Stimulated activated CD4-positive, alpha-beta T cell treated with anti-CD3 and anti-CD28 coated beads, Interleukin-1b, Interleukin-23, amount 100 ng/mL, for 24 hours (primary cell): ENCODE results near the gene SGPL1.
"Not testable (repeated sequence)": the region's sequence is repeated elsewhere in the genome, so short reads cannot be mapped to it uniquely, and the experiment has no call there.

ENCODE experiments used
- DNase-seq, 4 experiments: peaks; one replicate each; pipeline ENCODE4 v3.0.0-alpha.2; 2020; ENCODE audit warnings: low read depth in 4 of 4, low spot score in 1 of 4

Gene SGPL1

DNA sequence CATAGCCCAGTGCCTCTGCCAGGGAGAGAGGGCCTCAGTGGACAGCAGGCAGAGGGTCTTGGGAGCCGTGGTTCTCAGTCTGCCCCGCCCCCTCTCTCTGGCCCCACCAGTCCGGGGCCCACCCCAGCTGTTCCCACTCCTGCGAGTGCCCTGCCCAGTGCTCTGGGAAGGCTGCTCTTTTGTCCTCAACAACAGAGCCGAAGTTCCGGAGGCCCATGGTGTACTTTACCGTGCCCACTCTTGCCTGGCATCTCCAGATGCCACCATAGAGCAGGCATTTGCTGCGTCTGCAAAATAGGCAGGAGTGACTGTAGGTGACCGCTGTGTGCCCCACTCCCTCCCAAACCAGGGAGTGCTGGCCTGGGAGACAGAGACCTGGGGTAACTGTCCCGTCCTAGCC, 101.9 kb downstream of the SGPL1 start:
- DNase-seq: no peak

DNA sequence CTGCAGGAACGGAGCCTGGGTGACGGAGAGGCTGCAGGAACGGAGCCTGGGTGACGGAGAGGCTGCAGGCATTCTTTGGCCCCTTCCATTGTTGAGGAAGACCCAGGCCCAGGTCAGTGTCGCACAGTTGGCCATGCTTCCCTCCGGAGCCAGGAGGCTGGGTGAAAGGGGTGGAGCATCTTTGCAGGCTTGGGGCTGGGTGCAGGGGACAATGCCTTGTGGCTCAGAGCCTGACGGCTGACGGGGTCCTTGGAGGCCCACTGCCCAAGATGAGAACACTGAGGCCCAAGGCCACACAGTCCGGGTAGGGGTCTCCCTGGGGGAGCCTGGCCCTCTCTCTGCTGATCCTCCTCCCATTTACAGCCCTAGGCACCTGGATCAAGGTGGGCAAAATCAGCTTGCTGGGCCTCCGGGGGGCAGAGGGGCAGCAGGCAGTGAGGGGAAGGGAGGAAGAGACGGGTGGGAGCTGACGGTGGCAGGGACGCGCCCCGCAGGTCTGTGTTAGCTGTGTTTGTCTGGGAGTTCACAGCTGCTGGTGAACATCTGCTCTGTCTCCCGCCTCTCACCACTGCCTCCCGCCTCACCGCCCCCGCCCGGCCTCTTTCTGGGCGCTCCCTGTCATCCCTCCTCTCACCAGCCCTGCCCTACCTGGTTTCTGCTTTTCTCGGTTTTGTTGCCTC, 103.2 kb downstream of the SGPL1 start:
- no peak for DNase-seq

DNA sequence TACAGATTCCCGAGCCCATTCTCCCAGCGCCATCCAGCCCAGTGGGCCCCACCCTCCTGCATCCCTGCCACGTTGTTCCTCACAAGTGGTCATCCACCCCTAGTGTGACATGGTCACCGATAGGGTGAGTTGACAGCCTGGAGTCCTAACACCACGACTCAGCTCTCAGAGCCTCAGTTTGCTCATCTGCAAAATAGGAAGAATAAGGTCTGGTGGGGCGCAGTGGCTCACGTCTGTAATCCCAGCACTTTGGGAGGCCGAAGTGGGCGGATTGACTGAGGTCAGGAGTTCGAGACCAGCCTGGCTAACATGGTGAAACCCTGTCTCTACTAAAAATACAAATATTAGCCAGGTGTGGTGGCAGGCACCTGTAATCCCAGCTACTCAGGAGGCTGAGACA, 104.2 kb downstream of the SGPL1 start:
- DNase-seq: not testable (repeated sequence)

- DNase-seq: no peak
These were observed 104.8 kb downstream of the SGPL1 start for GRCh38 chr10:70920519-70920918.

GRCh38 chr10:70921285-70921684, 105.5 kb downstream of the SGPL1 start:
- no peak for DNase-seq

DNA sequence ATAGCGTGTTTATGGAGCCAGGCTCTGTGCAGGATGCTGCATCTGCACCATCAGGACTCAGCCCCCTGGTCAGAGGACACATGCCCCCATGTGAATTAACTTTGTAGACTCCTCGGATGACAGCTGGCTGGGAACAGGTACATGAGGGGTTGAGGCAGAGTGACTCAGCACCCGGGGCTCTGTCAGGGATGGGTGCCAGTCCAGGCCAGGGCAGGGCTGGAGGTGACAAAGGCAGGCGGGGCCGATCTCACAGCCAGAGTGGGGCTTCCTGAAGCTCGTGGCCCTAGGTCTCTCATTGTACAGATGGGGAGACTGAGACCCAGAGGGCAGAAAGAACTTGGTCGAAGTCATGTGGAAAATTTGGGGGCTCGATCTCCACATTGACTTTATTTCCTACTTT, 107.9 kb downstream of the SGPL1 start:
- no peak for DNase-seq

DNA sequence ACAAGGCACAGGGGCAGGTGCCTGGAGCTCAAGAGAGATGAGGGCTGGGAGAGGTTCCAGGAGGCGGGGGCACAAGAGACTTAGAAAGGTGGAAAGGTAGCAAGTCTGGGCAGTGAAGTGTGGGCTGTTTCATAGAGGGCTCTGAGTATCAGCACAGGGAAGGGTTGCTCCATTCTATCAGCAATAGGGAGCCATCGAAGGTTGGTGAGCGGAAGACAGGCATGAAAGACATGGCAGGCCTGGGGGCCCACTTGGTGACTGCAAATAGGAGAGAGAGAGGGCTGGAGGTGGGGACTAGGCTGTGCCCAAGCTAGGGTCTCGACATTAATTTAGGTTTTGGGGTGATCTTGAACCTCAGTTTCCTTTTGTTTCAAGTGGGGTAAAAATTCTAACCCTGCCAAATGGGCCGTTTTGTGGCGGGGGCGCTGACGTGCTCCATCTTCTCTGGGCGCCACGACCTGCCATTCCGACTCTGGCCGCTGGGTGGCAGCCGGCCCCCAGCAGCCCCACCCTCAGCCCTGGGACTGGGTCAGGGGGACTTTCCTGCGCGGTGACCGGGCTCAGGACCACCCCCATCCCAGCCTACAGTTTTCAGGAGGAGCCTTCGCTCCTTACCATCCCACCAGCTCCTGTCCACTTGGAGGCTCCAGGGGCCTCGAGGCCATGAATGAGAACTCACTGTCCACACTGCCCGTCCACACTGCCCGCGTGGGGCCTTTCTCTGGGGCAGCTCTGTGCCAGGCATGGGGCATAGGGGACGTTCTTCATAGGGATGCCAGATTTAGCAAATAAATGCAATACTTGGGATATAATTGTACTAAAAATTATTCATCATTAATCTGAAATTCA, 109.9 kb downstream of the SGPL1 start:
- DNase-seq: peak; percentile 17 to 49 (median 30)

DNA sequence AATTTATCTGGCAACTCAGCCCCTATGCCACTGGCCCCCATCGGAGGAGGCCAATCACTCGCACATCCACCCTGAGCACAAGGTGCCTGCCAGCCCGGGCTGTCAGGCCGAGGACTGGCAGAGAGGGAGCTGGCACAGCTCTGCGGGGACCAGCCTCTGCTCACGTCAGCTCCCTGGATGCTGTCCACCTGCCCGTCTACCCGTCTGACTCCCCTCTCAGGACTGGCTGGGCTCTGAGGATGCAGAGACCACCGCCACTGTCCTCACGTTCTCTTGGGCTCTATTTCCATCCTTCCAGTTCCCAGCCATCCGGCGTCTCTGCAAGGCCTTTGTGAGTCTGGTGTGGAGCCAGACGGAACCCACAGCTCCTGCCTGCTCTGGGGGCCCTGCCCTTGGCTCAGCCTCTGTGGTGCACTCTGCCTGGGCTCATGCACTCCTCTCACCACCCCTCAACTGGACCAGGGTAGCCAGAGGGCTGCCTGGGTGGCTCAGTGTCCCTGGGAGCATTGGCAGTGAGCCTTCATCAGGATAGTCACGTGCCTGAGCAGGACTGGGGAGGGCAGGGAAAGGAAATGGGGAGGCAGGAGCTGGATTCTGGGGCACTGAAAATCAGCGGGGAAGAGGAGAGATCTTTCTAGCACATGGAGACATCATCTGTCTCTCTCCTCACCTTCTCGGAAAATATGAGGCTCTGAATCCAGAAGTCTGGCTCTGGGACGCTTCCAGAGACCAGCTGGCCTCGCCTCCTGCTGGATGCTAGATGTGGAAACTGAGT, 110.7 kb downstream of the SGPL1 start:
- DNase-seq: no peak

GRCh38 chr10:70927189-70927943, 111.6 kb downstream of the SGPL1 start:
- DNase-seq: no peak

DNA sequence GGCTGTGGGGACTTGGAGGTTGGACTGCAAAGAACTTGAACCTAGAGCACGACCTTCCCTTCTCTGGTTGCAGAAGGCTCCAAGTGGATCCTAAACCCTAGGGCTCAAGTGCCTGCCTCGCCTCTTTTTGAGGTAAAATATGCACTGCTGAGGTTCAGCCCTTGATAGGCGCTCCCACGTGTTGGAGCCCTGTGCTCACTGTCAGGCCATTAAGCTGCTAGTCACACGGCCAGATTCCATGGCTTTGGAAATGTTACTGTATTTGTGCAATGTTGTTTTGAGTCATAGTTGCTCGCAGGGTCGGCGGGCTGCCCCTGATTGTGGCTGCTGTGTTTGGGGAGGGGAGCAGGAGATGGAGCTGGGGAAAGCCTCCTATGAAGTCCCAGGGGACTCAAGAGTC, 112.4 kb downstream of the SGPL1 start:
- DNase-seq: no peak

- no peak for DNase-seq
These were observed 114.7 kb downstream of the SGPL1 start for GRCh38 chr10:70930263-70931000.
